K562 (cell line): Measurements from ENCODE around the gene RNF150. TPM values are rescaled to one million over a fixed set of nuclear protein-coding genes. Genes with fewer than 3 reads are reported as not detected.

ENCODE experiments used
- ATAC-seq: fragments of 200-7000 bp; cut with Tn5 transposase; 3 replicates; pipeline ENCODE4 v1.9.1; 2020; ENCODE audit warnings: moderate library complexity
- BruUV-seq: library from RNA; stranded (reverse); fragments of 400-500 nt; replicated peaks from 2 replicates; lab custom pipeline; 2021; lab: Mats Ljungman, UMichigan
- CTCF ChIA-PET: fragments of 300-600 bp; formaldehyde crosslinking; extraction: SDS; loops from one replicate; lab custom pipeline; 2021; ENCODE audit warnings: low intra/inter-chr PET ratio; lab: Yijun Ruan, JAX
- POLR2A ChIA-PET: fragments of 300-600, 350-650 bp; sonication (Branson Sonifier 250); formaldehyde crosslinking; extraction: SDS; loops from one replicate; lab custom pipeline; 2021; ENCODE audit warnings: antibody characterized with exemption, inconsistent platforms; lab: Yijun Ruan, JAX
- DNase-seq, 4 experiments: peaks; one replicate each; pipeline versions ENCODE4 v3.0.0 to v3.0.0-alpha.2; 2011 to 2018; ENCODE audit warnings: low spot score in 3 of 4, mixed read lengths in 3 of 4; ENCODE audit errors: extremely low read depth in 1 of 4
- FAIRE-seq: peaks from 2 replicates; lab custom pipeline; 2011; peaks lifted over from hg19 to GRCh38; lab: Jason Lieb, UNC
- H2AFZ ChIP-seq: 2 replicates; pipeline ENCODE4 v1.6.0; 2011; ENCODE audit warnings: low read depth, low read length, control low read depth, inconsistent platforms
- H3K27ac ChIP-seq: fragments of 200-600 bp; 3 replicates; pipeline ENCODE4 v1.8.0; 2011; ENCODE audit warnings: low read depth, mild to moderate bottlenecking, control low read depth, inconsistent platforms, low read length, moderate library complexity, mixed read lengths; ENCODE audit errors: extremely low read depth
- H3K27me3 ChIP-seq, 2 experiments: fragments of 300-600 bp in 1 of 2; 2 replicates in 1 of 2; 3 replicates in 1 of 2; pipeline versions ENCODE4 v1.6.0 to v1.8.0; 2011; ENCODE audit warnings: inconsistent platforms in 2 of 2, low read length in 2 of 2, mild to moderate bottlenecking in 1 of 2, mixed read lengths in 1 of 2, moderate library complexity in 1 of 2; ENCODE audit not compliant: control insufficient read depth in 2 of 2, insufficient read depth in 2 of 2
- H3K36me3 ChIP-seq: fragments of 300-600 bp; 3 replicates; pipeline ENCODE4 v1.8.0; 2011; ENCODE audit warnings: mild to moderate bottlenecking, low read length, inconsistent platforms; ENCODE audit not compliant: control insufficient read depth, insufficient read depth
- H3K4me1 ChIP-seq, 2 experiments: fragments of 200-600 bp in 1 of 2; replicated peaks in 1 of 2; 2 replicates in 1 of 2; 3 replicates in 1 of 2; pipeline versions ENCODE4 v1.5.1 to v1.8.0; 2011; ENCODE audit warnings: inconsistent platforms in 2 of 2, low read length in 2 of 2, mild to moderate bottlenecking in 1 of 2, mixed read lengths in 1 of 2, moderate library complexity in 1 of 2; ENCODE audit not compliant: control insufficient read depth in 2 of 2, insufficient read depth in 2 of 2
- H3K4me2 ChIP-seq: 2 replicates; pipeline ENCODE4 v1.6.1; 2011; ENCODE audit warnings: low read length, control low read depth, inconsistent platforms, mixed read lengths; ENCODE audit not compliant: insufficient read depth
- H3K4me3 ChIP-seq: fragments of 200-600 bp; sonication (generic), shearing (Covaris generic); 2 replicates; pipeline ENCODE4 v1.5.1; 2016; ENCODE audit warnings: control low read depth, inconsistent platforms
- H3K79me2 ChIP-seq: fragments of 200-600 bp; 3 replicates; pipeline ENCODE4 v1.8.0; 2011; ENCODE audit warnings: low read length, inconsistent platforms; ENCODE audit not compliant: control insufficient read depth, insufficient read depth
- H3K9ac ChIP-seq, 2 experiments: 2 replicates each; pipeline versions ENCODE4 v1.6.0 to v1.6.1; 2011; ENCODE audit warnings: low read depth in 2 of 2, low read length in 2 of 2, control low read depth in 1 of 2, inconsistent platforms in 1 of 2, mild to moderate bottlenecking in 1 of 2, mixed read lengths in 1 of 2; ENCODE audit not compliant: insufficient read depth in 1 of 2
- H3K9me1 ChIP-seq: one replicate; pipeline ENCODE4 v1.6.0; 2011; ENCODE audit warnings: inconsistent platforms, mild to moderate bottlenecking, low read length, moderate library complexity; ENCODE audit not compliant: control insufficient read depth, insufficient read depth
- H3K9me3 ChIP-seq: replicated peaks from 2 replicates; pipeline ENCODE4 v1.5.1; 2011; ENCODE audit warnings: low read depth, low read length, inconsistent platforms; ENCODE audit not compliant: control insufficient read depth, insufficient read depth
- H4K20me1 ChIP-seq: replicated peaks from 2 replicates; pipeline ENCODE4 v1.6.1; 2011; ENCODE audit warnings: low read length, inconsistent platforms, mixed read lengths; ENCODE audit not compliant: control insufficient read depth, insufficient read depth
- ARID1B ChIP-seq: fragments of 450-650 bp; IDR thresholded peaks from 2 replicates; pipeline ENCODE4 v1.6.1; 2016; ENCODE audit warnings: antibody characterized with exemption, mild to moderate bottlenecking, inconsistent platforms
- ATF7 ChIP-seq: fragments of 450-650 bp; IDR thresholded peaks from 2 replicates; pipeline ENCODE4 v1.7.1; 2014; ENCODE audit warnings: mild to moderate bottlenecking, moderate library complexity
- CBX3 ChIP-seq, 2 experiments: IDR thresholded peaks; 1 replicate in 1 of 2; 2 replicates in 1 of 2; pipeline ENCODE4 v1.6.1; 2012; ENCODE audit warnings: inconsistent platforms in 2 of 2, low read length in 2 of 2, borderline replicate concordance in 1 of 2, control low read depth in 1 of 2
- CREM ChIP-seq: IDR thresholded peaks from 2 replicates; pipeline ENCODE4 v1.6.1; 2014; ENCODE audit warnings: antibody characterized with exemption, low read depth
- DPF2 ChIP-seq: fragments of 450-650 bp; IDR thresholded peaks from 2 replicates; pipeline ENCODE4 v1.6.1; 2016
- ESRRA ChIP-seq: fragments of 450-650 bp; IDR thresholded peaks from 2 replicates; pipeline ENCODE4 v1.6.1; 2014; ENCODE audit warnings: low read depth, mild to moderate bottlenecking, moderate library complexity, borderline replicate concordance
- FOXP4 ChIP-seq: sonication (generic); formaldehyde crosslinking; IDR thresholded peaks from 2 replicates; pipeline ENCODE4 v1.8.0; 2022; ENCODE audit warnings: mild to moderate bottlenecking, missing genetic modification reagents, borderline replicate concordance
- MLX ChIP-seq, 2 experiments: fragments of 450-650 bp in 1 of 2; sonication (generic) in 1 of 2; formaldehyde crosslinking; conservative IDR thresholded peaks; 2 replicates each; pipeline versions ENCODE4 v1.4.0 to v1.8.1; 2020 to 2022; ENCODE audit warnings: mild to moderate bottlenecking in 1 of 2, missing genetic modification reagents in 1 of 2
- POLR2A ChIP-seq: fragments of 450-650 bp; conservative IDR thresholded peaks from 2 replicates; pipeline ENCODE4 v1.6.1; 2016
- RBM15 ChIP-seq: fragments of 200-400 bp; formaldehyde crosslinking; IDR thresholded peaks from 2 replicates; pipeline ENCODE4 v1.6.1; 2018; ENCODE audit warnings: mild to moderate bottlenecking, low read length, moderate library complexity; ENCODE audit not compliant: insufficient read depth
- SMARCA4 ChIP-seq: fragments of 450-650 bp; IDR thresholded peaks from 2 replicates; pipeline ENCODE4 v1.6.1; 2016
- TAL1 ChIP-seq: fragments of 450-650 bp; IDR thresholded peaks from 2 replicates; pipeline ENCODE4 v1.6.1; 2016; ENCODE audit warnings: mild to moderate bottlenecking
- TEAD4 ChIP-seq, 2 experiments: sonication (generic) in 1 of 2; formaldehyde crosslinking in 1 of 2; IDR thresholded peaks; 2 replicates each; pipeline versions ENCODE4 v1.6.1 to v1.8.0; 2012 to 2022; ENCODE audit warnings: borderline replicate concordance in 1 of 2, inconsistent platforms in 1 of 2, low read length in 1 of 2, mild to moderate bottlenecking in 1 of 2, missing genetic modification reagents in 1 of 2
- ZHX1 ChIP-seq: fragments of 150-350 bp; conservative IDR thresholded peaks from 2 replicates; pipeline ENCODE4 v1.6.1; 2014; ENCODE audit warnings: low read length
- ZNF398 ChIP-seq: fragments of 250-450 bp; sonication (Bioruptor Pico); IDR thresholded peaks from 2 replicates; pipeline ENCODE4 v1.8.0; 2021; ENCODE audit warnings: moderate library complexity, mild to moderate bottlenecking, inconsistent platforms
- WGBS: fragments of 100-300 bp; shearing (Covaris generic); methylation state at CpG from one replicate; pipeline ENCODE4 v1.1.6; 2016; ENCODE audit warnings: low coverage, mixed read lengths; ENCODE audit not compliant: insufficient coverage; ENCODE audit errors: missing lambda C conversion rate; 5-methylcytosine and 5-hydroxymethylcytosine counted together
- in situ Hi-C: fragments of 300-500 bp; cut with MboI; formaldehyde crosslinking; loops from 4 replicates; pipeline ENCODE4 v1.15.0; 2018; ENCODE audit warnings: inconsistent platforms, mixed read lengths
- intact Hi-C: fragments of 100-400 bp; cut with micrococcal nuclease; formaldehyde crosslinking; loops from 2 replicates; pipeline ENCODE4 v1.14.2; 2022
- polyA plus RNA-seq, 8 experiments: library from polyadenylated mRNA; depleted of rRNA in 4 of 8; stranded (reverse) in 5 of 8; unstranded in 3 of 8; fragments of >200 nt; fragmentation: Nextera tagmentation in 2 of 8; fragmentation: Illumina TruSeq in 1 of 8; extraction: Ambion mirVana in 2 of 8; extraction: Trizol in 1 of 8; gene quantifications; 2 replicates each; pipeline versions ENCODE4 v1.2.1 to v1.2.3, GENCODE V29; 2011 to 2014; ENCODE audit warnings: inconsistent platforms in 1 of 8, missing spikeins in 1 of 8
- total RNA-seq, 7 experiments: library from RNA; depleted of rRNA in 6 of 7; stranded (reverse); fragments of >200 nt in 6 of 7; fragmentation: Illumina TruSeq in 2 of 7; extraction: Trizol in 2 of 7; gene quantifications; 2 replicates each; pipeline versions ENCODE4 v1.2.1 to v1.2.3, GENCODE V29; 2011 to 2021; ENCODE audit warnings: low replicate concordance in 1 of 7

RNF150 gene
- total and polyA plus RNA-seq, 9 of the 15 experiments (the other 6 are each of a cell fraction or from before 2014, with no cell fraction given): 0.09 TPM; not detected in 8

- no peak for TF ChIP-seq ESRRA
- no peak for TF ChIP-seq POLR2A
- TF ChIP-seq RBM15: no peak
Observed at GRCh38 chr4:141155586-141155985, 22.3 kb upstream of the RNF150 start (continued).

GRCh38 chr4:141154725-141155124, 21.5 kb upstream of the RNF150 start:
- Histone ChIP-seq H3K4me1 (peaks cover 0 to 2% of the 10 kb centered on the region in 2 experiments; a peak in 2 of 5 replicates), H3K9me3 (no peaks in the 10 kb centered on the region), H3K4me3 (no peak overlapping the region), H3K9me1 (no peaks in the 10 kb centered on the region), H3K27me3 (no peaks in the 10 kb centered on the region), H3K27ac (no peak overlapping the region), H3K79me2 (no peaks in the 10 kb centered on the region), H3K4me2 (no peak overlapping the region), H3K36me3 (no peaks in the 10 kb centered on the region), H3K9ac (no peak overlapping the region), H2AFZ (no peak overlapping the region), H4K20me1 (no peaks in the 10 kb centered on the region)
- CTCF ChIA-PET: no interaction called here
- in situ Hi-C loops (no loop called here), intact Hi-C loops (loop anchor here (5.0 kb wide), 3 partner anchors 138 to 1693 kb away; partner anchors contain the start of gene INPP4B)
- WGBS: 6% methylated on average over 3 of the region's 3 CpGs
- DNase-seq: peak in 2 of 4 experiments; percentile 2 to 12
- POLR2A ChIA-PET: no interaction called here
- no peak for FAIRE-seq
- ATAC-seq: peak; percentile 54
- BruUV-seq: no TSS peak
- no peak for TF ChIP-seq FOXP4
- TF ChIP-seq SMARCA4: 0 out of 2 replicates have a peak, but pooled peaks have one; percentile 22
- 0 out of 2 replicates have a peak, but pooled peaks have one; percentile 13 for TF ChIP-seq DPF2
- TF ChIP-seq TEAD4 (IDR thresholded peaks at IDR 0.05; ENCODE audit: low read length): peak; percentile 69
- TF ChIP-seq TEAD4 (CRISPR knock-in tag; IDR thresholded peaks at IDR 0.05; ENCODE audit: borderline replicate concordance): no peak
- 0 out of 2 replicates have a peak, but pooled peaks have one; percentile 14 for TF ChIP-seq ATF7
- no peak for TF ChIP-seq ZNF398
- TF ChIP-seq ZHX1: no peak
- TF ChIP-seq TAL1: peak; percentile 69
- TF ChIP-seq CREM: 0 out of 2 replicates have a peak, but pooled peaks have one; percentile 18
- no peak for TF ChIP-seq CBX3 (IDR thresholded peaks at IDR 0.05; ENCODE audit: borderline replicate concordance in 1 of 2, low read length in 2 of 2)
- TF ChIP-seq MLX (CRISPR knock-in tag; conservative IDR thresholded peaks at IDR 0.05): no peak
- TF ChIP-seq ARID1B: peak; percentile 54
